ENCODE data around the gene OLFML2B.

The OLFML2B gene

GRCh38 chr1:161943737-161944136 is 79.9 kb downstream of the OLFML2B start:
- no peak for FAIRE-seq

DNA sequence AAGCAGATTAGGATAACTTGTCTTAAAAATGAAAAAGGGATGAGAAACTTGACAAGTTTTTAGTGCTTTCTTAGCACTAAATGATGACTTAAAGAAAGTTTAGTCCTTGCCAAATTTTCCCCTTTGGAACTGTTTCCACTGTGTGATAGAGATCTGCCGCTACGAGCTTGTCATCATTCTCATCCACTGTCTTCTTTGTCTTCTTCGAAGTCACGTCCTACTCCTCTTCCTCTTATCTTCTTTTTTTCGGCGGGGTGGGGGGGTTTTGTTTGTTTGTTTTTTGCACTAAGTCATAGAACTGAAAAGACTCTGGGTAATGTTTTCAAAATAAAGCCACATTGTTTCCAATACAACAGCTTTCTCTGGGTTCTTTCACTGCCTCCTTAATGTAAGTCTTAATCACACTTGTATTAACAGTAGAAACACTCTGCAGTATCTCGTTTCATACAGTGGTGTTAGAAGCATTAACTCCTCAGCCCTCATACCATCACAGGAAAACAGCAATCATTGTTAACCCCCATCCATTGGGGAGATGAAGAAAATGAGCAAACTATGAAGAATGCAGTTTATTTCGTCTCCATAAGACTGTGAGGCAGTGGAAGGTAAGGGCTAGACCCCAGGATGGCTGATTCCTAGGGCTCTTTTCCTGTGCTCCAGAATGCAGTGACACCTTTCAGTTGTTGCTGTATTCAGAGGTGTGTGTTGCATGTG is 81.8 kb downstream of the OLFML2B start:
- FAIRE-seq, result no peak

DNA sequence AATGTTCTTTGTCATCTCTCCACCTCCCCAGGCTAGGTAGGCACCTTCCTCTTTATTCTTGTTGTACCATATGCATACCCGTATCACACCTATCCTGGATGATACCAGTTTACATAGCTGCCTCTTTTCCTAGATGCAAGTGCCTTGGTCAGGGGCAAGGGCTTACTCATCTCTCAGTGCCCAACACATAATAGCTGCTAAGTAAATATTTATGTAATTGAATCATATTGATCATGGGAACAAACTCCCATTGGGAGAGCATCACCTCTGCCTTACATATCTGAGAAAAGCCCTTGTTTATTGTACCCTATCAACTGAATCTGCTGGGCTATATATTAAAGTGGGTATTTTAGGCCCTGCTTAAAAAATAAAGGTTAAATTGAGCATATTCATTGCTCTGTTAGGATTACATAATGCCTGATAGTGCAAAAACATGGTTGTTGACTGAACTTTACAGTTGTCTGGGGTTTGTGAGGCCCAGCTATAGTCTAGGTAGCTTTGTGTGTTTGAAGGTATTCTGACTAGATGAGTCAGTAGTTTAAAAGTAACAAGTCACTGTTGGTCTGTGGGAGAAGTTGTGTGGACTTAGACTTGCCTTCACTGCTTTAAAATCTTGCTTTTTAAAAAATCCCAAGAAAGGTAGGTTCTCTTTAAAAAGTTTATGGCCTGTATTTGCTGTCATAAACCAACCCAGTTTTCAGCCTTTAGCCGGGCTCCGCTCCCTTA is 82.6 kb downstream of the OLFML2B start:
- FAIRE-seq, result no peak

DNA sequence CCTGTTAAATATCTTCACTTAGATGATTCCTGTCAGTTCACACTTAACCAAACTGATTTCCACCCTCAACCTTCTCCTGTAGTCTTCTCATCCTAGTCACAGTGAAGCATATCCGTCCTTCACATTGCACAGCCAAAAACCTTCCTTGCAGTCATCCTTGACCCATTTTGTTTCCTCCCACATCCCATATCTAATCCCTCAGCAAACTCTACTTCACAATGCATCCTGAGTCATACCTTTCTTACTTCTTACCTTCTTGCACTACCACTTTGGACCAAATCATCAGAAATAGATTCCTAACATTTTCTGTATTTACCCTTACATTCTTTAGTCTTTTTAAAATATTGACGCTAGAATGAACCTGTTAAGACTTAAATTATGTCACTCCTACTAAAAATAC is 86.9 kb downstream of the OLFML2B start:
- FAIRE-seq, result no peak

- FAIRE-seq, result no peak
Observed at GRCh38 chr1:161935264-161935663, 88.4 kb downstream of the OLFML2B start.

GRCh38 chr1:161933592-161934588 is 89.8 kb downstream of the OLFML2B start:
- FAIRE-seq, result no peak

Measured in islet of Langerhans (tissue), 1 donor.